A673 (cell line): ENCODE data around the gene PLEKHG4.

Experiments
- EZH2 ChIP-seq: fragments of 200-600 bp; sonication (generic); IDR thresholded peaks from 2 replicates; pipeline ENCODE4 v1.6.1; 2017; ENCODE audit warnings: borderline replicate concordance, low read depth, mild to moderate bottlenecking, mixed read lengths, antibody characterized with exemption, low read length; ENCODE audit not compliant: poor library complexity, severe bottlenecking
- TF ChIP-seq, protein P1 (sequence below): fragments of 300-800, 200-600 bp; sonication (generic); conservative IDR thresholded peaks from 2 replicates; pipeline ENCODE4 v1.5.1; 2017; ENCODE audit warnings: low read depth, mild to moderate bottlenecking, antibody characterized with exemption, low read length, moderate library complexity, mixed read lengths

GRCh38 chr16:67230809-67231660 is 48.3 kb upstream of the PLEKHG4 start:
- TF ChIP-seq, protein P1, sequence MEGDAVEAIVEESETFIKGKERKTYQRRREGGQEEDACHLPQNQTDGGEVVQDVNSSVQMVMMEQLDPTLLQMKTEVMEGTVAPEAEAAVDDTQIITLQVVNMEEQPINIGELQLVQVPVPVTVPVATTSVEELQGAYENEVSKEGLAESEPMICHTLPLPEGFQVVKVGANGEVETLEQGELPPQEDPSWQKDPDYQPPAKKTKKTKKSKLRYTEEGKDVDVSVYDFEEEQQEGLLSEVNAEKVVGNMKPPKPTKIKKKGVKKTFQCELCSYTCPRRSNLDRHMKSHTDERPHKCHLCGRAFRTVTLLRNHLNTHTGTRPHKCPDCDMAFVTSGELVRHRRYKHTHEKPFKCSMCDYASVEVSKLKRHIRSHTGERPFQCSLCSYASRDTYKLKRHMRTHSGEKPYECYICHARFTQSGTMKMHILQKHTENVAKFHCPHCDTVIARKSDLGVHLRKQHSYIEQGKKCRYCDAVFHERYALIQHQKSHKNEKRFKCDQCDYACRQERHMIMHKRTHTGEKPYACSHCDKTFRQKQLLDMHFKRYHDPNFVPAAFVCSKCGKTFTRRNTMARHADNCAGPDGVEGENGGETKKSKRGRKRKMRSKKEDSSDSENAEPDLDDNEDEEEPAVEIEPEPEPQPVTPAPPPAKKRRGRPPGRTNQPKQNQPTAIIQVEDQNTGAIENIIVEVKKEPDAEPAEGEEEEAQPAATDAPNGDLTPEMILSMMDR: no peak
- no peak for TF ChIP-seq EZH2
